OCI-LY1 (cell line): ENCODE data around the gene SIK3.

Experiments used
- CTCF ChIP-seq: fragments of 200-600 bp; sonication (generic), shearing (Covaris generic); IDR thresholded peaks from 2 replicates; pipeline ENCODE4 v1.5.1; 2017; ENCODE audit warnings: mild to moderate bottlenecking, antibody characterized with exemption, low read length, moderate library complexity, mixed read lengths
- EZH2 ChIP-seq: fragments of 200-600 bp; sonication (generic), shearing (Covaris generic); IDR thresholded peaks from 2 replicates; pipeline ENCODE4 v1.8.0; 2017; ENCODE audit warnings: borderline replicate concordance, mixed run types, mild to moderate bottlenecking, antibody characterized with exemption, low read length, moderate library complexity, mixed read lengths

- TF ChIP-seq EZH2, result no peak
- TF ChIP-seq CTCF, result no peak
These were observed 142.7 kb downstream of the SIK3 start for GRCh38 chr11:116955548-116955947.
